ENCODE results near the gene PHLDA1. TPM values are rescaled to one million over a fixed set of nuclear protein-coding genes. Genes with fewer than 3 reads are reported as not detected.

Gene PHLDA1
- total and polyA plus RNA-seq, 2 of the 13 experiments (the other 11 are each of a cell fraction or from before 2014, with no cell fraction given), result 33.8 to 41.0 TPM

DNA sequence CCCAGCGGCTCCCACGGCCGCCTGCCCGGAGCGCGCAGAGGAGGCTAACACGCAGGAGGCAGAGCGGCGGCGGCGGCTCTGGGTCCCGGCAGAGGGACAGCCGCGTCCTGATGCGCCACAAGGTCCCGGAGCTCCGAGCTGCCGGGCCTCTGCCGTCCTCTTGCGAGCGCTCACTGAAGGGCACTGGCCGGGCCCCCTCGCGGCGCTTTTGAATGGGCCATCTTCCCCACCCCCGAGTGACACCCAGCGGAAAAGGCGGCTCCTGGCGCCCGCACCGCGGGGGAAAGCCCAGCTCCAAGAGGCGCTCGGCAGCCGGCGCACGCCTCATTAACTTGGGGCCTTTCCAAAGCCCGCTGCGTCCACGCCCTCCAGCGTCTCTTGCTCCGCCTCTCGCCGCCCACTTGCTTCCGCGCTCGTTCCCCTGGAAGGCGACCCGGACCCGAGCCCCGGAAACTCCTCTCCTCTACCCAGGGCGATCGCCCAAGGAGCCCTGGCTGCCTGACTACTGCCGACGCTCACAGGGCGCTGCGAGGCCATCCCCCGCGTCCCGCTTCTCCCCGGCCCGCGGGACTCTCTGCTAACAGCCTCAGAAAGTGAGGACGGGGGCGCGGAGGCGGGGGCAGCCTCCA, at the start of gene PHLDA1 (continued):
- TF ChIP-seq, protein P1, sequence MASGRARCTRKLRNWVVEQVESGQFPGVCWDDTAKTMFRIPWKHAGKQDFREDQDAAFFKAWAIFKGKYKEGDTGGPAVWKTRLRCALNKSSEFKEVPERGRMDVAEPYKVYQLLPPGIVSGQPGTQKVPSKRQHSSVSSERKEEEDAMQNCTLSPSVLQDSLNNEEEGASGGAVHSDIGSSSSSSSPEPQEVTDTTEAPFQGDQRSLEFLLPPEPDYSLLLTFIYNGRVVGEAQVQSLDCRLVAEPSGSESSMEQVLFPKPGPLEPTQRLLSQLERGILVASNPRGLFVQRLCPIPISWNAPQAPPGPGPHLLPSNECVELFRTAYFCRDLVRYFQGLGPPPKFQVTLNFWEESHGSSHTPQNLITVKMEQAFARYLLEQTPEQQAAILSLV (CRISPR knock-in tag; IDR thresholded peaks at IDR 0.05; ENCODE audit: borderline replicate concordance), result 0 out of 2 replicates have a peak, but pooled peaks have one; percentile 14
- peak; percentile 54; the same call in 1 of the 2 replicates for TF ChIP-seq SMAD1 (CRISPR knock-in tag; IDR thresholded peaks at IDR 0.05; ENCODE audit: borderline replicate concordance, low read depth)
- TF ChIP-seq, protein P2, sequence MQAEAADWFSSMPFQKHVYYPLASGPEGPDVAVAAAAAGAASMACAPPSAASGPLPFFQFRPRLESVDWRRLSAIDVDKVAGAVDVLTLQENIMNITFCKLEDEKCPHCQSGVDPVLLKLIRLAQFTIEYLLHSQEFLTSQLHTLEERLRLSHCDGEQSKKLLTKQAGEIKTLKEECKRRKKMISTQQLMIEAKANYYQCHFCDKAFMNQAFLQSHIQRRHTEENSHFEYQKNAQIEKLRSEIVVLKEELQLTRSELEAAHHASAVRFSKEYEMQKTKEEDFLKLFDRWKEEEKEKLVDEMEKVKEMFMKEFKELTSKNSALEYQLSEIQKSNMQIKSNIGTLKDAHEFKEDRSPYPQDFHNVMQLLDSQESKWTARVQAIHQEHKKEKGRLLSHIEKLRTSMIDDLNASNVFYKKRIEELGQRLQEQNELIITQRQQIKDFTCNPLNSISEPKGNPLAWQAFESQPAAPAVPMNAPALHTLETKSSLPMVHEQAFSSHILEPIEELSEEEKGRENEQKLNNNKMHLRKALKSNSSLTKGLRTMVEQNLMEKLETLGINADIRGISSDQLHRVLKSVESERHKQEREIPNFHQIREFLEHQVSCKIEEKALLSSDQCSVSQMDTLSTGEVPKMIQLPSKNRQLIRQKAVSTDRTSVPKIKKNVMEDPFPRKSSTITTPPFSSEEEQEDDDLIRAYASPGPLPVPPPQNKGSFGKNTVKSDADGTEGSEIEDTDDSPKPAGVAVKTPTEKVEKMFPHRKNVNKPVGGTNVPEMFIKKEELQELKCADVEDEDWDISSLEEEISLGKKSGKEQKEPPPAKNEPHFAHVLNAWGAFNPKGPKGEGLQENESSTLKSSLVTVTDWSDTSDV (CRISPR knock-in tag; IDR thresholded peaks at IDR 0.05), result no peak
- TF ChIP-seq, protein P3, sequence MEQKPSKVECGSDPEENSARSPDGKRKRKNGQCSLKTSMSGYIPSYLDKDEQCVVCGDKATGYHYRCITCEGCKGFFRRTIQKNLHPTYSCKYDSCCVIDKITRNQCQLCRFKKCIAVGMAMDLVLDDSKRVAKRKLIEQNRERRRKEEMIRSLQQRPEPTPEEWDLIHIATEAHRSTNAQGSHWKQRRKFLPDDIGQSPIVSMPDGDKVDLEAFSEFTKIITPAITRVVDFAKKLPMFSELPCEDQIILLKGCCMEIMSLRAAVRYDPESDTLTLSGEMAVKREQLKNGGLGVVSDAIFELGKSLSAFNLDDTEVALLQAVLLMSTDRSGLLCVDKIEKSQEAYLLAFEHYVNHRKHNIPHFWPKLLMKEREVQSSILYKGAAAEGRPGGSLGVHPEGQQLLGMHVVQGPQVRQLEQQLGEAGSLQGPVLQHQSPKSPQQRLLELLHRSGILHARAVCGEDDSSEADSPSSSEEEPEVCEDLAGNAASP (CRISPR knock-in tag; IDR thresholded peaks at IDR 0.05; ENCODE audit: borderline replicate concordance), result peak; percentile 42; the same call in 1 of the 2 replicates
- TF ChIP-seq RORA (CRISPR knock-in tag; IDR thresholded peaks at IDR 0.05), result no peak
- TF ChIP-seq RFX1 (IDR thresholded peaks at IDR 0.05), result no peak
- no peak for TF ChIP-seq ZNF441 (CRISPR knock-in tag; IDR thresholded peaks at IDR 0.05; ENCODE audit: borderline replicate concordance)
- TF ChIP-seq BHLHE40 (IDR thresholded peaks at IDR 0.05; ENCODE audit: low read length), result peak; percentile 59
- peak; percentile 65; the same call in 1 of the 2 replicates for TF ChIP-seq MIXL1 (CRISPR knock-in tag; IDR thresholded peaks at IDR 0.05)
- TF ChIP-seq ZC3H4 (CRISPR knock-in tag; IDR thresholded peaks at IDR 0.05; ENCODE audit: borderline replicate concordance), result no peak
- TF ChIP-seq HNF4G (IDR thresholded peaks at IDR 0.05; ENCODE audit: borderline replicate concordance, low read depth, low read length), result no peak
- TF ChIP-seq HNF4G (CRISPR knock-in tag; IDR thresholded peaks at IDR 0.05; ENCODE audit: borderline replicate concordance, low read depth), result no peak
- TF ChIP-seq NKX3-1 (CRISPR knock-in tag; IDR thresholded peaks at IDR 0.05), result peak; percentile 97
- TF ChIP-seq, protein P4, sequence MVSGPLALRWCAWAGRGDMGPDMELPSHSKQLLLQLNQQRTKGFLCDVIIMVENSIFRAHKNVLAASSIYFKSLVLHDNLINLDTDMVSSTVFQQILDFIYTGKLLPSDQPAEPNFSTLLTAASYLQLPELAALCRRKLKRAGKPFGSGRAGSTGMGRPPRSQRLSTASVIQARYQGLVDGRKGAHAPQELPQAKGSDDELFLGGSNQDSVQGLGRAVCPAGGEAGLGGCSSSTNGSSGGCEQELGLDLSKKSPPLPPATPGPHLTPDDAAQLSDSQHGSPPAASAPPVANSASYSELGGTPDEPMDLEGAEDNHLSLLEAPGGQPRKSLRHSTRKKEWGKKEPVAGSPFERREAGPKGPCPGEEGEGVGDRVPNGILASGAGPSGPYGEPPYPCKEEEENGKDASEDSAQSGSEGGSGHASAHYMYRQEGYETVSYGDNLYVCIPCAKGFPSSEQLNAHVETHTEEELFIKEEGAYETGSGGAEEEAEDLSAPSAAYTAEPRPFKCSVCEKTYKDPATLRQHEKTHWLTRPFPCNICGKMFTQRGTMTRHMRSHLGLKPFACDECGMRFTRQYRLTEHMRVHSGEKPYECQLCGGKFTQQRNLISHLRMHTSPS (CRISPR knock-in tag; IDR thresholded peaks at IDR 0.05; ENCODE audit: low read depth), result peak; percentile 77
- TF ChIP-seq ZNF44 (CRISPR knock-in tag; IDR thresholded peaks at IDR 0.05), result no peak
- peak; percentile 83 for TF ChIP-seq POGZ (CRISPR knock-in tag; IDR thresholded peaks at IDR 0.05)
- TF ChIP-seq CCDC6 (CRISPR knock-in tag; IDR thresholded peaks at IDR 0.05), result peak; percentile 97; the same call in 1 of the 2 replicates
- TF ChIP-seq, protein P5, sequence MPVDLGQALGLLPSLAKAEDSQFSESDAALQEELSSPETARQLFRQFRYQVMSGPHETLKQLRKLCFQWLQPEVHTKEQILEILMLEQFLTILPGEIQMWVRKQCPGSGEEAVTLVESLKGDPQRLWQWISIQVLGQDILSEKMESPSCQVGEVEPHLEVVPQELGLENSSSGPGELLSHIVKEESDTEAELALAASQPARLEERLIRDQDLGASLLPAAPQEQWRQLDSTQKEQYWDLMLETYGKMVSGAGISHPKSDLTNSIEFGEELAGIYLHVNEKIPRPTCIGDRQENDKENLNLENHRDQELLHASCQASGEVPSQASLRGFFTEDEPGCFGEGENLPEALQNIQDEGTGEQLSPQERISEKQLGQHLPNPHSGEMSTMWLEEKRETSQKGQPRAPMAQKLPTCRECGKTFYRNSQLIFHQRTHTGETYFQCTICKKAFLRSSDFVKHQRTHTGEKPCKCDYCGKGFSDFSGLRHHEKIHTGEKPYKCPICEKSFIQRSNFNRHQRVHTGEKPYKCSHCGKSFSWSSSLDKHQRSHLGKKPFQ (CRISPR knock-in tag; IDR thresholded peaks at IDR 0.05; ENCODE audit: insufficient replicate concordance), result no peak
- no peak for TF ChIP-seq TOE1 (CRISPR knock-in tag; IDR thresholded peaks at IDR 0.05)
- no peak for TF ChIP-seq NBN (conservative IDR thresholded peaks at IDR 0.05)
- TF ChIP-seq NFE2L2 (IDR thresholded peaks at IDR 0.05; ENCODE audit: low read length), result no peak
- no peak for TF ChIP-seq SMAD9 (CRISPR knock-in tag; IDR thresholded peaks at IDR 0.05)
